Neuronal stem cell (in vitro differentiated cells): Measurements from ENCODE around the gene SMIM5.

ENCODE experiments used
- DNase-seq: peaks from one replicate; pipeline ENCODE4 v3.0.0-alpha.2; 2013; ENCODE audit warnings: low spot score
- H2AFZ ChIP-seq: one replicate; pipeline ENCODE4 v1.6.1; 2013; ENCODE audit warnings: mild to moderate bottlenecking, low read length, inconsistent platforms
- H2AK5ac ChIP-seq: 2 replicates; pipeline ENCODE4 v1.6.1; 2013; ENCODE audit warnings: low read depth, mild to moderate bottlenecking, inconsistent platforms, low read length, moderate library complexity, mixed read lengths
- H2BK120ac ChIP-seq: 2 replicates; pipeline ENCODE4 v1.6.1; 2013; ENCODE audit warnings: low read depth, mild to moderate bottlenecking, inconsistent platforms, low read length, moderate library complexity, mixed read lengths
- H2BK12ac ChIP-seq: one replicate; pipeline ENCODE4 v1.6.1; 2013; ENCODE audit warnings: low read length, inconsistent platforms
- H2BK15ac ChIP-seq: 2 replicates; pipeline ENCODE4 v1.6.1; 2013; ENCODE audit warnings: mild to moderate bottlenecking, low read length, inconsistent platforms, mixed read lengths
- H2BK5ac ChIP-seq: one replicate; pipeline ENCODE4 v1.6.1; 2013; ENCODE audit warnings: inconsistent platforms, mild to moderate bottlenecking, low read length, moderate library complexity
- H3K14ac ChIP-seq: one replicate; pipeline ENCODE4 v1.6.1; 2013; ENCODE audit warnings: low read length, inconsistent platforms
- H3K18ac ChIP-seq: 2 replicates; pipeline ENCODE4 v1.6.1; 2013; ENCODE audit warnings: low read length, inconsistent platforms
- H3K23ac ChIP-seq: 2 replicates; pipeline ENCODE4 v1.6.1; 2013; ENCODE audit warnings: low read depth, mild to moderate bottlenecking, mixed read lengths, low read length, inconsistent platforms; ENCODE audit not compliant: poor library complexity
- H3K27ac ChIP-seq: replicated peaks from 3 replicates; pipeline ENCODE4 v1.5.1; 2013; ENCODE audit warnings: low read length, inconsistent platforms
- H3K27me3 ChIP-seq, 3 experiments: 2 replicates each; pipeline ENCODE4 v1.6.1; 2013; ENCODE audit warnings: low read length in 3 of 3, mild to moderate bottlenecking in 2 of 3, inconsistent platforms in 1 of 3, low read depth in 1 of 3, mixed read lengths in 1 of 3, moderate library complexity in 1 of 3; ENCODE audit not compliant: control insufficient read depth in 3 of 3, insufficient read depth in 3 of 3
- H3K36me3 ChIP-seq, 2 donors: replicated peaks in 1 of 2; 2 replicates each; pipeline ENCODE4 v1.6.1; 2013; ENCODE audit warnings: low read length in 2 of 2; ENCODE audit not compliant: control insufficient read depth in 2 of 2, insufficient read depth in 2 of 2
- H3K4ac ChIP-seq: 2 replicates; pipeline ENCODE4 v1.6.1; 2013; ENCODE audit warnings: inconsistent platforms, mild to moderate bottlenecking, low read length, moderate library complexity
- H3K4me1 ChIP-seq, 2 donors: 1 replicate in 1 of 2; 2 replicates in 1 of 2; pipeline ENCODE4 v1.6.1; 2013; ENCODE audit warnings: low read length in 2 of 2, low read depth in 1 of 2; ENCODE audit not compliant: control insufficient read depth in 2 of 2, insufficient read depth in 1 of 2
- H3K4me2 ChIP-seq: one replicate; pipeline ENCODE4 v1.6.1; 2013; ENCODE audit warnings: mild to moderate bottlenecking, low read length, inconsistent platforms; ENCODE audit not compliant: insufficient read depth, poor library complexity, severe bottlenecking
- H3K4me3 ChIP-seq, 2 donors: 2 replicates each; pipeline ENCODE4 v1.5.1; 2013; ENCODE audit warnings: low read length in 2 of 2, mild to moderate bottlenecking in 2 of 2, inconsistent platforms in 1 of 2, moderate library complexity in 1 of 2
- H3K79me1 ChIP-seq: one replicate; pipeline ENCODE4 v1.6.1; 2013; ENCODE audit warnings: low read depth, mild to moderate bottlenecking, inconsistent platforms, low read length, moderate library complexity
- H3K9ac ChIP-seq: one replicate; pipeline ENCODE4 v1.6.1; 2013; ENCODE audit warnings: mild to moderate bottlenecking, low read depth, low read length, inconsistent platforms; ENCODE audit not compliant: poor library complexity
- H3K9me3 ChIP-seq, 2 donors: replicated peaks in 1 of 2; 2 replicates each; pipeline versions ENCODE3 to v1.6.1; 2013; ENCODE audit warnings: low read length in 2 of 2, mild to moderate bottlenecking in 2 of 2, inconsistent platforms in 1 of 2, low read depth in 1 of 2, mixed read lengths in 1 of 2, moderate library complexity in 1 of 2; ENCODE audit not compliant: control insufficient read depth in 2 of 2, insufficient read depth in 1 of 2
- H4K8ac ChIP-seq: one replicate; pipeline ENCODE4 v1.6.1; 2013; ENCODE audit warnings: low read depth, mild to moderate bottlenecking, inconsistent platforms, low read length, moderate library complexity
- H4K91ac ChIP-seq: one replicate; pipeline ENCODE4 v1.6.1; 2013; ENCODE audit warnings: low read length, low read depth, mild to moderate bottlenecking, inconsistent platforms; ENCODE audit not compliant: poor library complexity
- WGBS, 2 donors: extraction: QIAGEN DNeasy Blood & Tissue Kit; methylation state at CpG; one replicate each; pipeline ENCODE4 v1.1.7; 2013; ENCODE audit warnings: missing lambda C conversion rate in 2 of 2, mixed read lengths in 1 of 2; ENCODE audit not compliant: insufficient read length in 2 of 2, insufficient replicate concordance in 1 of 2; ENCODE audit errors: extremely low coverage in 2 of 2; 5-methylcytosine and 5-hydroxymethylcytosine counted together

The SMIM5 gene

GRCh38 chr17:75596320-75597087 lies 36.7 kb upstream of the SMIM5 start:
- WGBS, 2 donors = no CpG with 5 or more reads among the region's 17 CpGs

DNA sequence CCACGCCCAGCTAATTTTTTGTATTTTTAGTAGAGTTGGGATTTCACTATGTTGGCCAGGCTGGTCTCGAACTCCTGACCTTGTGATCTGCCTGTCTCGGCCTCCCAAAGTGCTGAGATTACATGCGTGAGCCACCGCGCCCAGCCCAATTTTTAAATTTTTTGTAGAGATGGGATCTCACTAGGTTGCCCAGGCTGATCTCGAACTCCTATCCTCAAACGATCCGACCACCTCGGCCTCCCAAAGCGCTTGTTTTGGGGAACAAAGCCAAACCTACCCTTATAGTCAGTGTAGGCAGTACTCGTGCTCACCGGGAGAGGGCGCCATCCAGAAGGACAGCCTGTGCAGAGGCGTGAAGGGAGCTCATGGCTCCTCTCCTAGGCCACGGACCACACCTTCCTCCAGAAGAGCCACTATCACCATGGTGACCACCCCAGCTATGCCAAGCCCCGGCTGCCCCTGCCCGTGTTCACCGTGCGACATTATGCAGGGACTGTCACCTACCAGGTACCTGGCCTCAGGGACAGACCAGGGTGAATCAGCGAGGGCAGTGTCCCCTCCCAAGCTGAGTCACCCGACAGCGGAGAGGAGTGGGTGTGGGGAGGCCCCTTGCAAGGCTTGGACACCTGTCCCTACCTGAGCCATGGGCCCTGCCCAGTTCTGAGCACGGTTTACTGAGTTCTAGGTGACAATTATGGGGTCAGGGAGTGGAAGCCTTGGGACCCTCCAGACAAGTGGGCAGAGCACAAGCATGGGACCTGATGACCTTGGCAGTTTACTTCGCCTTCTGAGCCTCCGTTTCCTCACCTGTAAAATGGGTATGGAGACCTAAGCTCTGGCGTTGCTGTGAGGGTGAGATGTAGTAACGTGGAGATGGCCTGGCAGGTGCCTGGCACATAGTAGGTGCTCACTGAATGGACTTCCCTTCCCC lies 31.9 kb upstream of the SMIM5 start:
- Histone ChIP-seq H3K4ac (no peak overlapping the region), H2BK15ac (no peak overlapping the region), H2BK5ac (no peak overlapping the region), H4K91ac (no peak overlapping the region), H3K36me3 (no peaks in the 10 kb centered on the region), H3K18ac (no peak overlapping the region), H3K9ac (no peak overlapping the region), H3K4me3 (no peak overlapping the region), H2AK5ac (peak overlapping the region; percentile 59), H2BK12ac (peak overlapping the region; percentile 36), H3K23ac (no peak overlapping the region), H2AFZ (no peak overlapping the region), H2BK120ac (no peak overlapping the region), H3K4me2 (no peak overlapping the region), H3K9me3 (peaks cover 0 to 2% of the 10 kb centered on the region in 2 donors), H3K27ac (no peak overlapping the region), H3K79me1 (no peaks in the 10 kb centered on the region), H4K8ac (peak overlapping the region; percentile 92), H3K4me1 (no peaks in the 10 kb centered on the region), H3K14ac (no peak overlapping the region), H3K27me3 (peaks cover 0 to 6% (median 0%) of the 10 kb centered on the region in 3 experiments)
- DNase-seq = peak; percentile 54
- no CpG with 5 or more reads among the region's 28 CpGs for WGBS, 2 donors

More at GRCh38 chr17:75596320-75597087, 36.7 kb upstream of the SMIM5 start:
- H3K9ac ChIP-seq = peak overlapping the region; percentile 34
- no peak overlapping the region for H3K14ac ChIP-seq
- H3K23ac ChIP-seq = peak overlapping the region; percentile 94
- H3K27me3 ChIP-seq = peaks cover 0 to 24% (median 0%) of the 10 kb centered on the region in 3 experiments
- peak overlapping the region; percentile 67 for H2BK15ac ChIP-seq
- no peak overlapping the region for H2BK120ac ChIP-seq
- no peak overlapping the region for H4K8ac ChIP-seq
- no peaks in the 10 kb centered on the region for H3K4me1 ChIP-seq
- H3K4ac ChIP-seq = no peak overlapping the region
- H3K27ac ChIP-seq = no peak overlapping the region
- peaks cover 3% of the 10 kb centered on the region for H3K79me1 ChIP-seq
- H2BK5ac ChIP-seq = no peak overlapping the region
- no peak overlapping the region for H2BK12ac ChIP-seq
- no peak overlapping the region for H2AFZ ChIP-seq
- DNase-seq = no peak
- no peaks in the 10 kb centered on the region for H3K9me3 ChIP-seq
- no peak overlapping the region for H2AK5ac ChIP-seq
- no peak overlapping the region for H3K4me3 ChIP-seq
- H3K4me2 ChIP-seq = no peak overlapping the region
- H4K91ac ChIP-seq = no peak overlapping the region
- H3K18ac ChIP-seq = peak overlapping the region; percentile 16
- H3K36me3 ChIP-seq = no peaks in the 10 kb centered on the region

- WGBS, 2 donors = no CpG with 5 or more reads among the region's 12 CpGs
- no peak for DNase-seq
- Histone ChIP-seq H3K79me1 (no peaks in the 10 kb centered on the region), H3K4me2 (no peak overlapping the region), H3K14ac (no peak overlapping the region), H2BK120ac (no peak overlapping the region), H3K4ac (no peak overlapping the region), H2AFZ (no peak overlapping the region), H3K36me3 (no peaks in the 10 kb centered on the region), H2BK5ac (peak overlapping the region; percentile 53), H3K23ac (no peak overlapping the region), H3K18ac (no peak overlapping the region), H3K4me3 (no peak overlapping the region), H3K4me1 (no peaks in the 10 kb centered on the region), H2BK12ac (no peak overlapping the region), H4K8ac (no peak overlapping the region), H3K27me3 (no peaks in the 10 kb centered on the region), H3K9me3 (peaks cover 0 to 2% of the 10 kb centered on the region in 2 donors), H2AK5ac (peak overlapping the region; percentile 84), H2BK15ac (no peak overlapping the region), H4K91ac (no peak overlapping the region), H3K9ac (no peak overlapping the region), H3K27ac (no peak overlapping the region)
These were observed 30.6 kb upstream of the SMIM5 start for GRCh38 chr17:75602644-75603043.

- Histone ChIP-seq H3K79me1 (no peaks in the 10 kb centered on the region), H3K14ac (no peak overlapping the region)
These were observed 30.1 kb upstream of the SMIM5 start for GRCh38 chr17:75603123-75603522.

More at GRCh38 chr17:75603123-75603522, 30.1 kb upstream of the SMIM5 start:
- Histone ChIP-seq H3K9ac (no peak overlapping the region), H2BK120ac (no peak overlapping the region), H3K4me3 (no peak overlapping the region), H3K18ac (peak overlapping the region; percentile 28), H2AFZ (no peak overlapping the region), H3K36me3 (no peaks in the 10 kb centered on the region), H4K91ac (peak overlapping the region; percentile 12), H3K4ac (no peak overlapping the region), H3K23ac (no peak overlapping the region), H2BK5ac (peak overlapping the region; percentile 53), H3K4me2 (no peak overlapping the region), H2BK15ac (no peak overlapping the region), H3K9me3 (peaks cover 0 to 2% of the 10 kb centered on the region in 2 donors), H2BK12ac (no peak overlapping the region), H3K27ac (no peak overlapping the region), H4K8ac (no peak overlapping the region), H3K27me3 (no peaks in the 10 kb centered on the region), H3K4me1 (no peaks in the 10 kb centered on the region), H2AK5ac (peak overlapping the region; percentile 84)
- DNase-seq = no peak
- WGBS, 2 donors = 100% methylated on average over 1 of the region's 9 CpGs; no CpG with 5 or more reads in 1 of the 2 donors
